ENCODE results near the gene SLC4A1. TPM values are rescaled to one million over a fixed set of nuclear protein-coding genes. Genes with fewer than 3 reads are reported as not detected.

Gene SLC4A1
- total RNA-seq (2014; rRNA removed) (not detected in 2 replicates), Bru-seq, nascent RNA (percentile 11 among the genes with signal in this experiment), BruChase-seq, experiment 1, labeled RNA remaining after a 6-hour chase (percentile 44 among the genes with signal in this experiment), BruChase-seq, experiment 2, labeled RNA remaining after a 2-hour chase (percentile 22 among the genes with signal in this experiment)
- long read RNA-seq, partial matches to known transcripts = 0 of 1 reads
- long read RNA-seq, other reads (novel, unspliced or antisense) = 1 of 1 reads

DNA sequence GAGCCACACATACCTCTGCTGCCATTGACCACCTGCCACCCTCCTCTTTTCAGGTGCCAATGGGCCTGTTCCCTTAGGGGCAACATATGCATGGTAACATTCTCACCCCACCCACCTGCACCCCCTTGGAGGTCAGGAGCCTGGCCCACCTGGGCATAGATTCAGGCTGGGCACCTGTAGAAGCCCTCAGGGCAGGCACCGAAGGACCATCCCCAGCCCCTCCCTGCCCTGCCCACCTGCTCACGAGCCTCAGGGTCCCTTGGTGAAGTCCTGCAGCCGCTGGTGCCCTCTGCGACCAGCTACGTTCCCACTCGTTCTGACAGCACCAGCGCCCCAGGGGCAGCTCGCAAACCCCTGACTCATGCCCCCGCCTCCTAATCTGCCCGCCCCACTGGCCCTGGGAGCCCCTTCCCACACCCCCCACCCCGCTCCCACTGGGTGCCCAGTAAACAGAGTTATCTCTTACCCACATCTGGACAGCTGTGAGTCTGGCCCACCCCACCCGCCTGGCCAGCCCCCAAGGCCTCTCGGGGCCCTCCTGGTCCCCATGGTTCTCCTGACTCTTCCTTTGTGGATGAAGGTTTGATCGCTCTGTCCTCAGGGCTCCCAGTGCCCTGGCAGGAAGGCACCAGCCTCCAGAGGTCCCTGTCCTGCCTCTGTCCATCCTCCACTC lies at the start of gene SLC4A1:
TSS of gene SLC4A1 (minus strand) at position 318 of the 673 bp plus-strand sequence. CDS start 5,269 bp downstream, outside the sequence.
- no peaks in the 10 kb centered on the region for H3K36me3 ChIP-seq (ENCODE audit: low read depth, low read length)
- POLR2A ChIA-PET (ENCODE audit: unreplicated experiment) = no interaction called here
- no peak for DNase-seq
- H4K20me1 ChIP-seq (ENCODE audit: low read length) = no peaks in the 10 kb centered on the region
- no peaks in the 10 kb centered on the region for H3K79me2 ChIP-seq (ENCODE audit: low read length)
- H3K9ac ChIP-seq (ENCODE audit: low read length) = no peak within 1 kb of the TSS
- ATAC-seq = no peak
- intact Hi-C loops (cut with micrococcal nuclease) = no loop called here
- no peaks in the 10 kb centered on the region for H3K9me3 ChIP-seq (ENCODE audit: low read length)
- H3K27me3 ChIP-seq (ENCODE audit: low read length) = no peaks in the 10 kb centered on the region
- no peak within 1 kb of the TSS for H3K4me2 ChIP-seq (ENCODE audit: low read length)
- H3K9me2 ChIP-seq (replicated peaks; ENCODE audit: low read length) = no peaks in the 10 kb centered on the region
- H3F3A ChIP-seq (ENCODE audit: low read length, unreplicated experiment) = no peaks in the 10 kb centered on the region
- no TSS peak for BruUV-seq (replicated peaks)
- no peaks in the 10 kb centered on the region for H3K4me1 ChIP-seq (ENCODE audit: insufficient read depth, low read length)
- CTCF ChIA-PET = no interaction called here
- no peak within 1 kb of the TSS for H3K4me3 ChIP-seq (ENCODE audit: low read length)
- no peak within 1 kb of the TSS for H2AFZ ChIP-seq (ENCODE audit: low read length)
- H3K27ac ChIP-seq (ENCODE audit: low read length) = no peak within 1 kb of the TSS
- TF ChIP-seq EZH2 (IDR thresholded peaks at IDR 0.05; ENCODE audit: low read length, unreplicated experiment) = no peak
- TF ChIP-seq EZH2phosphoT487 (IDR thresholded peaks at IDR 0.05; ENCODE audit: borderline replicate concordance, low read length) = no peak
- TF ChIP-seq, protein P1, sequence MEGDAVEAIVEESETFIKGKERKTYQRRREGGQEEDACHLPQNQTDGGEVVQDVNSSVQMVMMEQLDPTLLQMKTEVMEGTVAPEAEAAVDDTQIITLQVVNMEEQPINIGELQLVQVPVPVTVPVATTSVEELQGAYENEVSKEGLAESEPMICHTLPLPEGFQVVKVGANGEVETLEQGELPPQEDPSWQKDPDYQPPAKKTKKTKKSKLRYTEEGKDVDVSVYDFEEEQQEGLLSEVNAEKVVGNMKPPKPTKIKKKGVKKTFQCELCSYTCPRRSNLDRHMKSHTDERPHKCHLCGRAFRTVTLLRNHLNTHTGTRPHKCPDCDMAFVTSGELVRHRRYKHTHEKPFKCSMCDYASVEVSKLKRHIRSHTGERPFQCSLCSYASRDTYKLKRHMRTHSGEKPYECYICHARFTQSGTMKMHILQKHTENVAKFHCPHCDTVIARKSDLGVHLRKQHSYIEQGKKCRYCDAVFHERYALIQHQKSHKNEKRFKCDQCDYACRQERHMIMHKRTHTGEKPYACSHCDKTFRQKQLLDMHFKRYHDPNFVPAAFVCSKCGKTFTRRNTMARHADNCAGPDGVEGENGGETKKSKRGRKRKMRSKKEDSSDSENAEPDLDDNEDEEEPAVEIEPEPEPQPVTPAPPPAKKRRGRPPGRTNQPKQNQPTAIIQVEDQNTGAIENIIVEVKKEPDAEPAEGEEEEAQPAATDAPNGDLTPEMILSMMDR (conservative IDR thresholded peaks at IDR 0.05; ENCODE audit: low read depth, low read length) = no peak

DNA sequence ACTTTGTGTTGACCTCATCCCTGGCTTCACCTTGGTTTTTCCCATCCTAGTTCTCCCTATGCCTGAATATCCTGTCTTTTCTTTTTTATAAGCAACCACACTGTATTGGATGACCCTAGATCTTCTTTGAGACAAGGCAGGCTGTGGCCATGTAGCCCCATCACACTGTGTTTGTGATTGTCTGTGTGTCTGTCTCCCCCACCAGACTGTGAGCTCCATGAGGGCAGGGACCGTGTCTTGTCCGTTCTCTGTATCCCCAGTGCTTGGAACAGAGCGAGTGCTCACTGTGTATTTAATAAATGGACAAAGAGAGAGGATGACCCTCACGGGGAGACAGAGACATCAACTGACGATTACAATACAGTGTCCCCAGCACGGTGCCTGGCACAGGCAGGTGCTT lies 49.6 kb upstream of the SLC4A1 start:
- Histone ChIP-seq H3K4me1 (ENCODE audit: insufficient read depth, low read length) (peaks cover 11% of the 10 kb centered on the region), H3K27me3 (ENCODE audit: low read length) (no peaks in the 10 kb centered on the region), H3K9ac (ENCODE audit: low read length) (no peak overlapping the region), H3K4me2 (ENCODE audit: low read length) (no peak overlapping the region), H3F3A (ENCODE audit: low read length, unreplicated experiment) (no peaks in the 10 kb centered on the region), H3K4me3 (ENCODE audit: low read length) (no peak overlapping the region), H3K27ac (ENCODE audit: low read length) (no peak overlapping the region), H2AFZ (ENCODE audit: low read length) (no peak overlapping the region), H3K79me2 (ENCODE audit: low read length) (peaks cover 11% of the 10 kb centered on the region), H3K9me2 (replicated peaks; ENCODE audit: low read length) (no peaks in the 10 kb centered on the region), H3K9me3 (ENCODE audit: low read length) (no peaks in the 10 kb centered on the region), H4K20me1 (ENCODE audit: low read length) (0 out of 2 replicates have a peak, but pooled peaks cover 5% of the 10 kb centered on the region), H3K36me3 (ENCODE audit: low read depth, low read length) (peaks cover 30% of the 10 kb centered on the region)
- intact Hi-C loops (cut with micrococcal nuclease) = no loop called here
- CTCF ChIA-PET = no interaction called here
- ATAC-seq (no peak), DNase-seq (no peak)
- no TSS peak for BruUV-seq (replicated peaks)
- TF ChIP-seq EZH2 (IDR thresholded peaks at IDR 0.05; ENCODE audit: low read length, unreplicated experiment) = no peak
- TF ChIP-seq, protein P1 (conservative IDR thresholded peaks at IDR 0.05; ENCODE audit: low read depth, low read length) = no peak
- no peak for TF ChIP-seq EZH2phosphoT487 (IDR thresholded peaks at IDR 0.05; ENCODE audit: borderline replicate concordance, low read length)
- POLR2A ChIA-PET (ENCODE audit: unreplicated experiment) = interaction anchor here (0.6 kb wide), 1 partner anchor 97 kb away, joined by 3 read pairs; no protein-coding TSS in a partner anchor

All from PC-3 (cell line).